K562 (cell line): Measurements from ENCODE around the gene EXOC4. TPM values are rescaled to one million over a fixed set of nuclear protein-coding genes. Genes with fewer than 3 reads are reported as not detected.

Experiments
- ARID1B ChIP-seq: fragments of 450-650 bp; IDR thresholded peaks from 2 replicates; pipeline ENCODE4 v1.6.1; 2016; ENCODE audit warnings: antibody characterized with exemption, mild to moderate bottlenecking, inconsistent platforms
- CBX5 ChIP-seq: IDR thresholded peaks from 2 replicates; pipeline ENCODE4 v1.6.1; 2014; ENCODE audit warnings: low read depth, borderline replicate concordance
- ETS2 ChIP-seq: IDR thresholded peaks from 2 replicates; pipeline ENCODE4 v1.6.1; 2016; ENCODE audit warnings: borderline replicate concordance, missing genetic modification characterization, mild to moderate bottlenecking, moderate library complexity, missing compliant biosample characterization; ENCODE audit not compliant: poor library complexity, severe bottlenecking
- EZH2 ChIP-seq: IDR thresholded peaks from 2 replicates; pipeline ENCODE4 v1.6.1; 2012; ENCODE audit warnings: low read depth, mild to moderate bottlenecking, inconsistent platforms, low read length, borderline replicate concordance
- FOXJ2 ChIP-seq: fragments of 200-800 bp; sonication (Bioruptor generic); IDR thresholded peaks from 2 replicates; pipeline ENCODE4 v1.6.1; 2016; ENCODE audit warnings: missing genetic modification characterization, missing compliant biosample characterization
- HIVEP1 ChIP-seq: fragments of 250-450 bp; sonication (Bioruptor Pico); IDR thresholded peaks from 2 replicates; pipeline ENCODE4 v1.4.0; 2020; ENCODE audit warnings: mild to moderate bottlenecking
- MXD1 ChIP-seq: fragments of 250-450 bp; sonication (Bioruptor Pico); IDR thresholded peaks from 2 replicates; pipeline ENCODE4 v1.8.0; 2021; ENCODE audit warnings: borderline replicate concordance, mild to moderate bottlenecking, moderate library complexity; ENCODE audit not compliant: poor library complexity, severe bottlenecking
- MYC ChIP-seq, 2 experiments: fragments of 250-450 bp in 1 of 2; sonication (Bioruptor Pico) in 1 of 2; IDR thresholded peaks; 2 replicates each; pipeline versions ENCODE4 v1.5.1 to v1.6.1; 2012 to 2021; ENCODE audit warnings: low read depth in 2 of 2, borderline replicate concordance in 1 of 2, improper control_type of control experiment in 1 of 2, low read length in 1 of 2, mild to moderate bottlenecking in 1 of 2, moderate library complexity in 1 of 2
- NFE2L1 ChIP-seq: fragments of 450-650 bp; IDR thresholded peaks from 2 replicates; pipeline ENCODE4 v1.6.1; 2016; ENCODE audit warnings: missing genetic modification characterization, low read depth, mild to moderate bottlenecking, missing compliant biosample characterization, moderate library complexity, borderline replicate concordance
- POLR2A ChIP-seq: fragments of 450-650 bp; conservative IDR thresholded peaks from 2 replicates; pipeline ENCODE4 v1.6.1; 2016
- POLR3G ChIP-seq: IDR thresholded peaks from 2 replicates; pipeline ENCODE4 v1.6.1; 2011; ENCODE audit not compliant: insufficient read length, insufficient replicate concordance; ENCODE audit errors: extremely low read depth
- PPARD ChIP-seq: fragments of 250-450 bp; sonication (Bioruptor Pico); IDR thresholded peaks from 2 replicates; pipeline ENCODE4 v1.8.0; 2022; ENCODE audit warnings: inconsistent platforms, mild to moderate bottlenecking, moderate library complexity
- SMAD3 ChIP-seq: fragments of 450-650 bp; formaldehyde crosslinking; conservative IDR thresholded peaks from 2 replicates; pipeline ENCODE4 v1.4.0; 2020; ENCODE audit warnings: mild to moderate bottlenecking
- SOX6 ChIP-seq: fragments of 450-650 bp; IDR thresholded peaks from 2 replicates; pipeline ENCODE4 v1.6.1; 2014; ENCODE audit warnings: mild to moderate bottlenecking
- U2AF1 ChIP-seq: fragments of 200-400 bp; formaldehyde crosslinking; optimal IDR thresholded peaks from 2 replicates; pipeline ENCODE3; 2017; ENCODE audit warnings: mild to moderate bottlenecking, low read depth, low read length, moderate library complexity
- ZBTB49 ChIP-seq: sonication (generic); formaldehyde crosslinking; IDR thresholded peaks from 2 replicates; pipeline ENCODE4 v1.8.0; 2022; ENCODE audit warnings: missing genetic modification reagents, mild to moderate bottlenecking, borderline replicate concordance
- ZBTB5 ChIP-seq: fragments of 450-650 bp; IDR thresholded peaks from 2 replicates; pipeline ENCODE4 v1.6.1; 2017; ENCODE audit warnings: antibody characterized with exemption
- ZFX ChIP-seq: sonication (generic); formaldehyde crosslinking; IDR thresholded peaks from 2 replicates; pipeline ENCODE4 v1.8.0; 2022; ENCODE audit warnings: mild to moderate bottlenecking, missing genetic modification reagents, moderate library complexity
- ZNF584 ChIP-seq: fragments of 200-800 bp; sonication (Bioruptor generic); IDR thresholded peaks from 2 replicates; pipeline ENCODE4 v1.6.1; 2016; ENCODE audit warnings: low read depth, mild to moderate bottlenecking, missing genetic modification characterization, missing compliant biosample characterization
- ZNF707 ChIP-seq: fragments of 250-450 bp; sonication (Bioruptor Pico); conservative IDR thresholded peaks from 2 replicates; pipeline ENCODE4 v1.8.0; 2022; ENCODE audit warnings: inconsistent platforms, mild to moderate bottlenecking, moderate library complexity
- ZNF830 ChIP-seq: fragments of 250-450 bp; sonication (Bioruptor Pico); IDR thresholded peaks from 2 replicates; pipeline ENCODE4 v1.5.0; 2021; ENCODE audit warnings: mild to moderate bottlenecking
- polyA plus RNA-seq, 8 experiments: library from polyadenylated mRNA; depleted of rRNA in 4 of 8; stranded (reverse) in 5 of 8; unstranded in 3 of 8; fragments of >200 nt; fragmentation: Nextera tagmentation in 2 of 8; fragmentation: Illumina TruSeq in 1 of 8; extraction: Ambion mirVana in 2 of 8; extraction: Trizol in 1 of 8; gene quantifications; 2 replicates each; pipeline versions ENCODE4 v1.2.1 to v1.2.3, GENCODE V29; 2011 to 2014; ENCODE audit warnings: inconsistent platforms in 1 of 8, missing spikeins in 1 of 8
- total RNA-seq, 7 experiments: library from RNA; depleted of rRNA in 6 of 7; stranded (reverse); fragments of >200 nt in 6 of 7; fragmentation: Illumina TruSeq in 2 of 7; extraction: Trizol in 2 of 7; gene quantifications; 2 replicates each; pipeline versions ENCODE4 v1.2.1 to v1.2.3, GENCODE V29; 2011 to 2021; ENCODE audit warnings: low replicate concordance in 1 of 7
- TF ChIP-seq, protein P1 (sequence below): conservative IDR thresholded peaks from 2 replicates; pipeline ENCODE4 v1.6.1; 2011; ENCODE audit warnings: low read depth, mild to moderate bottlenecking, low read length; ENCODE audit not compliant: control insufficient read depth

The EXOC4 gene
- total and polyA plus RNA-seq, 9 of the 15 experiments (the other 6 are each of a cell fraction or from before 2014, with no cell fraction given), result 18.5 to 73.1 (median 46.6) TPM

DNA sequence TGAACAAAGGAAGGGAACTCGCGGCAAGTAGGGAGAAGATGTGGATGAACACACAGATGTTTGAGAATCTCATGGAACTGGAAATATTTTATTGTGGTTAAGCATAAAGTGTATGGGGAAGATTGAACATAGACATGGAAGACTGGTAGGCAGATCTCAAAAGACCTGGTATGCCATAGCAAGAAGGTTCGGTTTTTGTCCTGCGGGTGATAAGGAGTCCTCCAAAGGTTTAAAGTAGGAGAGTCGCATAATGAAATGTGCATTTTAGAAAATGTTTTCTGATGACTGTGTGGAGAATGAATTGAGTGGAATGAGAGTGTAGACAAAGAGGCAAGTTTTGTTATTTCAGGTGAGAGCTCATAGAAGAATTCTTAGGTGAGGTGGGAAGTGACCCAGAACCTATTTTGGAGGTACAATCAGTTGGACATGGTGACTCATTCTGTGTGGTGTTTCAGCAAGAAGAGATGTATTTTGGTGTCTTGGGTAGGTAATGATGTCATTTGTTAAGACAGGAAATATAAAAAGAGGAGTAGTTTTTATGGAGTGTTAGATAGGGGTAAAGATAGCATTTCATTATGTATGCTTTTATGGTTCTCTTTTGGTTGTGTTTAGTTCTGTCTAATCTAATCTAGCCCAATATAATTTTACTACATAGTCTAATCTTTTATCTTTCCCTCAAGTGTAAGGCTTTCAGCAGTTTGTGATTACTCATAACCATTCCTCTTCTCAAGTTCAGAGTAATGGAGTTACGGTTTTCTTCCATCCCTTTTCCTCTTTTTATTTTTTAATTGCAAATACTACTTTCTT, 239.2 kb downstream of the EXOC4 start (continued):
- no peak for TF ChIP-seq ZBTB49 (CRISPR knock-in tag)
- no peak for TF ChIP-seq FOXJ2 (tag)
- no peak for TF ChIP-seq MXD1 (CRISPR knock-in tag)
- no peak for TF ChIP-seq ETS2 (tag)
- TF ChIP-seq POLR2A, result no peak
- TF ChIP-seq MYC (IDR thresholded peaks at IDR 0.05; ENCODE audit: low read depth, low read length), result no peak
- TF ChIP-seq MYC (CRISPR knock-in tag; IDR thresholded peaks at IDR 0.05; ENCODE audit: borderline replicate concordance, low read depth), result no peak
- no peak for TF ChIP-seq HIVEP1
- no peak for TF ChIP-seq EZH2
- no peak for TF ChIP-seq CBX5
- no peak for TF ChIP-seq ZBTB5
- no peak for TF ChIP-seq SMAD3
- TF ChIP-seq ZFX (CRISPR knock-in tag), result no peak
- peak; percentile 34; the same call in 1 of the 2 replicates for TF ChIP-seq SOX6
- no peak for TF ChIP-seq ZNF830 (CRISPR knock-in tag)
- no peak for TF ChIP-seq U2AF1
- 0 out of 2 replicates have a peak, but pooled peaks have one; percentile 54 for TF ChIP-seq ZNF584 (CRISPR knock-in tag)
- peak; percentile 65; the same call in 1 of the 2 replicates for TF ChIP-seq ARID1B
- TF ChIP-seq, protein P1, sequence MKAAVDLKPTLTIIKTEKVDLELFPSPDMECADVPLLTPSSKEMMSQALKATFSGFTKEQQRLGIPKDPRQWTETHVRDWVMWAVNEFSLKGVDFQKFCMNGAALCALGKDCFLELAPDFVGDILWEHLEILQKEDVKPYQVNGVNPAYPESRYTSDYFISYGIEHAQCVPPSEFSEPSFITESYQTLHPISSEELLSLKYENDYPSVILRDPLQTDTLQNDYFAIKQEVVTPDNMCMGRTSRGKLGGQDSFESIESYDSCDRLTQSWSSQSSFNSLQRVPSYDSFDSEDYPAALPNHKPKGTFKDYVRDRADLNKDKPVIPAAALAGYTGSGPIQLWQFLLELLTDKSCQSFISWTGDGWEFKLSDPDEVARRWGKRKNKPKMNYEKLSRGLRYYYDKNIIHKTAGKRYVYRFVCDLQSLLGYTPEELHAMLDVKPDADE, result no peak
- TF ChIP-seq PPARD (CRISPR knock-in tag), result no peak
- no peak for TF ChIP-seq POLR3G
- TF ChIP-seq ZNF707 (CRISPR knock-in tag), result no peak
- TF ChIP-seq NFE2L1 (tag), result no peak
